Neutrophil (primary cell): ENCODE data around the gene PDGFD.

ENCODE experiments used
- H3K27ac ChIP-seq: fragments of 200-600 bp; sonication (generic); 2 replicates; pipeline ENCODE4 v1.5.1; 2016; ENCODE audit warnings: mild to moderate bottlenecking, moderate library complexity
- H3K27me3 ChIP-seq: fragments of 200-600 bp; sonication (generic); 2 replicates; pipeline ENCODE4 v1.6.0; 2016; ENCODE audit warnings: mild to moderate bottlenecking
- H3K36me3 ChIP-seq: fragments of 200-600 bp; sonication (generic); 2 replicates; pipeline ENCODE4 v1.5.1; 2017
- H3K4me1 ChIP-seq, 2 experiments: fragments of 200-600 bp in 1 of 2; sonication (generic) in 1 of 2; 1 replicate in 1 of 2; 2 replicates in 1 of 2; pipeline versions ENCODE4 v1.5.1 to v1.6.1; 2013 to 2016; ENCODE audit warnings: low read depth in 1 of 2, low read length in 1 of 2, mild to moderate bottlenecking in 1 of 2, moderate library complexity in 1 of 2; ENCODE audit not compliant: control insufficient read depth in 1 of 2, insufficient read depth in 1 of 2
- H3K4me3 ChIP-seq, 2 experiments: fragments of 200-600 bp in 1 of 2; sonication (generic) in 1 of 2; 1 replicate in 1 of 2; 2 replicates in 1 of 2; pipeline ENCODE4 v1.5.1; 2013 to 2016; ENCODE audit warnings: low read depth in 1 of 2, low read length in 1 of 2, mild to moderate bottlenecking in 1 of 2, moderate library complexity in 1 of 2
- H3K9me3 ChIP-seq: fragments of 200-600 bp; sonication (generic); 2 replicates; pipeline ENCODE4 v1.5.1; 2016
- TF ChIP-seq, protein P1 (sequence below): fragments of 200-600 bp; sonication (generic); IDR thresholded peaks from 2 replicates; pipeline ENCODE4 v1.5.1; 2016; ENCODE audit warnings: antibody characterized with exemption

PDGFD gene

DNA sequence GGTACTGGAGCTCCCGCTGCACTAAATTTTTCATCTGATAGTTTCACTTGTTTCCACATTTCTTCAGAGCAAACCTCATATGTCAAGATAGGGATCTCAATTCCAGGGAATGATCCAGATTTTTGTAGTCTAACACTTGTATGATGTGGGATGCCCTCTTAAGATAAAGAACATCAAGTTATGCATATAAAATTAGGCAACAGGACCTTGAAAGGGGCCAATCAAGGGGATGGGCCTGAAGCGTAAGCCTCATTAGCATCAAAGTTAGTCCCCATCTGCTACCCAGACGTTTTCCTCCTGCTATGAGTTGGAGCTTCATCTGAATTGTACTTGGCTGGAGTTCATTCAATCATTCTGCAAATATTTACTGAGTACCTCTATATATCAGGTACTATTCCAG is 17.5 kb downstream of the PDGFD start:
- Histone ChIP-seq H3K9me3 (no peaks in the 10 kb centered on the region), H3K36me3 (no peaks in the 10 kb centered on the region)

DNA sequence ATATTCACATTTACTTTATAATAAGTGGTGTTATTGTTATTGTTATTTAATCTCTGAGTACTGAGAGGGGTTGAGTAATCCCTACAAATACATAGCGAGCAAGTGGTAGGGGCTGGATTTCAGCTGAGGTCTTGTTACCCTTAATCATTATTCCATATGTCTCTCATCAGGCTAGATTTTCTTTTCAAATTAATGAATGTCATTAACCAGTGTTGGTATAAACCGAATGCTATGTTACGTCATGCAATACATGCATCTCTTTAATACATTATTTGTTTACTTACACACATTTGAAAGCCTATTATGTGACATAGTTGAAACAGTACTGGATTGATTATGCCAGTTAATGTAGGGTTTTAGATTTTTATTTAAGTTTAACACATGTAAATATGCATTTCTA is 18.9 kb downstream of the PDGFD start:
- H3K4me1 ChIP-seq = no peaks in the 10 kb centered on the region
- H3K4me3 ChIP-seq = no peak overlapping the region
- H3K27ac ChIP-seq = no peak overlapping the region
- H3K36me3 ChIP-seq = no peaks in the 10 kb centered on the region
- no peaks in the 10 kb centered on the region for H3K9me3 ChIP-seq
- no peaks in the 10 kb centered on the region for H3K27me3 ChIP-seq
- TF ChIP-seq, protein P1, sequence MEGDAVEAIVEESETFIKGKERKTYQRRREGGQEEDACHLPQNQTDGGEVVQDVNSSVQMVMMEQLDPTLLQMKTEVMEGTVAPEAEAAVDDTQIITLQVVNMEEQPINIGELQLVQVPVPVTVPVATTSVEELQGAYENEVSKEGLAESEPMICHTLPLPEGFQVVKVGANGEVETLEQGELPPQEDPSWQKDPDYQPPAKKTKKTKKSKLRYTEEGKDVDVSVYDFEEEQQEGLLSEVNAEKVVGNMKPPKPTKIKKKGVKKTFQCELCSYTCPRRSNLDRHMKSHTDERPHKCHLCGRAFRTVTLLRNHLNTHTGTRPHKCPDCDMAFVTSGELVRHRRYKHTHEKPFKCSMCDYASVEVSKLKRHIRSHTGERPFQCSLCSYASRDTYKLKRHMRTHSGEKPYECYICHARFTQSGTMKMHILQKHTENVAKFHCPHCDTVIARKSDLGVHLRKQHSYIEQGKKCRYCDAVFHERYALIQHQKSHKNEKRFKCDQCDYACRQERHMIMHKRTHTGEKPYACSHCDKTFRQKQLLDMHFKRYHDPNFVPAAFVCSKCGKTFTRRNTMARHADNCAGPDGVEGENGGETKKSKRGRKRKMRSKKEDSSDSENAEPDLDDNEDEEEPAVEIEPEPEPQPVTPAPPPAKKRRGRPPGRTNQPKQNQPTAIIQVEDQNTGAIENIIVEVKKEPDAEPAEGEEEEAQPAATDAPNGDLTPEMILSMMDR = no peak

More for the DNA sequence above, 17.5 kb downstream of the PDGFD start:
- H3K4me1 ChIP-seq = no peaks in the 10 kb centered on the region
- no peak overlapping the region for H3K4me3 ChIP-seq
- no peak overlapping the region for H3K27ac ChIP-seq
- no peaks in the 10 kb centered on the region for H3K27me3 ChIP-seq
- TF ChIP-seq, protein P1 = no peak

DNA sequence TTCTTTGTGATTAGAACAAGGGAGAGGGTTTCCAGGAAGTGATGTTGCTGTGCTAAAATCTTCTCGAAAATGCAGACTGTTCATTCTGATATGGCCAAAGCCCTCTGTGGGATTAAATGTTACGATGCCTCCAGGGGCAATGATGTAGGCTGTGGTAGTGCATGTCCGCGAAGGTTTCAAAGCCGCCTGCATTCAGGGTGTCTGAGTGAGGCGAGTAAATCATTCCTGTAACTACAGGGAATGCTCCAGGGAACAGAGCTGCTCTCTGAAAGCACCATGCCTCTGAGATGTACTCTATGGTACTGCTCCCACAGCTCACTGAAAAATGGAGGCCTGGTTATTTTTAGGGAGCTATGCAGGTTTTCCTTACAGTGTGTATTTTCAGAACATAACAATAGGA is 21.2 kb downstream of the PDGFD start:
- Histone ChIP-seq H3K9me3 (no peaks in the 10 kb centered on the region), H3K4me3 (no peak overlapping the region), H3K4me1 (no peaks in the 10 kb centered on the region), H3K27me3 (no peaks in the 10 kb centered on the region), H3K36me3 (no peaks in the 10 kb centered on the region), H3K27ac (no peak overlapping the region)
- TF ChIP-seq, protein P1 = no peak

DNA sequence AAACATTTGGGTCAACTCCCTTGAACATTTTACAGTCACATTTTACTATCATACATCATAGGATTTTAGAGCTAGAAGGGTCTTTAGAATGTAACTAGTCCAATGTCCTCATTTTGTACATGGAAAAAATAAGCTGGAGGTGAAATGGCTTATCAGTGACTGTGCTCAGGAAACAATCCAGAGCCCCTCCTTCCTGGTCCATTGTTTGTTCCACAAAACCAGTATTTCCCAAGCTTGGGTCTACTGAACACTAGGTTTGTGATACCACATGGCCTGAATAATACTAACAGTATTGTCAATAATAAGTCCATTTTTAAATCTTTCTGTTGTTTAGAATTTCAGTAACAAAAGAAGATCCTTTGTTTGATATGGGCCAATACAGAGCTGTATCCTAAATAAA is 27.1 kb downstream of the PDGFD start:
- no peaks in the 10 kb centered on the region for H3K36me3 ChIP-seq
- no peak overlapping the region for H3K27ac ChIP-seq
- TF ChIP-seq, protein P1 = no peak
- no peaks in the 10 kb centered on the region for H3K4me1 ChIP-seq
- no peaks in the 10 kb centered on the region for H3K9me3 ChIP-seq
- H3K4me3 ChIP-seq = no peak overlapping the region
- no peaks in the 10 kb centered on the region for H3K27me3 ChIP-seq

DNA sequence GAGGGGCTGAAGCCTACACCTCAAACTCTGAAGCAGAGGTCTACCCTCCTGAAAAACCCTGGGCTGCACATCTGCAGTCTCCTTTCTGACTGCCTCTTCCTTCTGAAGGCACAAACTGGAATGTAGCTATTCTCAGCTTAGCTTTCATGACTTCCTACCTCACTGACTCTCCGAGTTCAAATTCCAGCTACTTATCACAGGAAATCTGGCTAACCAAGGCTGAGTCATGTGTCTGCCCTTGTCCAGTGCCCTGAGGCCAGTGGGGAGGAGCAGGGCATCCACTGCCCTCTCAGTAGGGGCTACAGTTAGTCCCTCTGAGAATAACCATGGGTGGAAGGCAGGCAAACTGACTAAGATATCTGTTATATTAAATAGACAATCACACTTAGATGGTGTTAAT is 29.2 kb downstream of the PDGFD start:
- TF ChIP-seq, protein P1 = no peak
- H3K27me3 ChIP-seq = no peaks in the 10 kb centered on the region
- H3K4me3 ChIP-seq = no peak overlapping the region
- H3K4me1 ChIP-seq = no peaks in the 10 kb centered on the region
- H3K9me3 ChIP-seq = no peaks in the 10 kb centered on the region
- H3K27ac ChIP-seq = no peak overlapping the region
- H3K36me3 ChIP-seq = no peaks in the 10 kb centered on the region

DNA sequence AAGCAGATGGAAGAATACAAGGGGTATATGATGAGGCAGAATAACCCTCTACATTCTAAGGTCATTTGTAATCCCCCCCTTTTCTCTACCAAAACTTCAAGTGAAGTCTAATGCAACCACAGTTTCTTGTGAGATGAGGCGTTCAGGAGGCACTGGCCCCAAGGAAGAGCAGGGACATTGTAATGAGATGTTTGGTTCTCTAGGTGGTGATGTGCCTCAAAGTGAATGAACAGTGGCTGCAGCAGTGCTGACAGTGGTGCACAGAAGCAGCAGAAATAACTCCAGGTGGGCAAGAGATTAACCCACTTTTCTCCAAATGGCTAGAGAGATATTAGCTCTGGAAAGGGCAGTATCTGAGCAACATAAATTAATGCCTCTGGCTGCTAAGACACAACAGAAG is 33.8 kb downstream of the PDGFD start:
- H3K4me3 ChIP-seq = no peak overlapping the region
- no peaks in the 10 kb centered on the region for H3K9me3 ChIP-seq
- TF ChIP-seq, protein P1 = no peak

More for the DNA sequence above, 33.8 kb downstream of the PDGFD start:
- Histone ChIP-seq H3K27me3 (no peaks in the 10 kb centered on the region), H3K4me1 (no peaks in the 10 kb centered on the region), H3K27ac (no peak overlapping the region), H3K36me3 (no peaks in the 10 kb centered on the region)
